HL-60 (cell line): ENCODE data around the gene C9.
"Not testable (repeated sequence)": the region's sequence is repeated elsewhere in the genome, so short reads cannot be mapped to it uniquely, and the experiment has no call there.

Source experiments
- GABPA ChIP-seq: IDR thresholded peaks from 2 replicates; pipeline ENCODE4 v1.6.1; 2012; ENCODE audit warnings: low read depth
- POLR2AphosphoS5 ChIP-seq: IDR thresholded peaks from 2 replicates; pipeline ENCODE4 v1.6.1; 2012; ENCODE audit warnings: low read depth
- SPI1 ChIP-seq: IDR thresholded peaks from 2 replicates; pipeline ENCODE4 v1.6.1; 2012; ENCODE audit warnings: low read depth, mild to moderate bottlenecking, borderline replicate concordance
- TF ChIP-seq, protein P1 (sequence below): IDR thresholded peaks from one replicate; pipeline ENCODE4 v1.5.1; 2011; ENCODE audit warnings: low read length, control low read depth, inconsistent platforms; ENCODE audit not compliant: insufficient read depth
- TF ChIP-seq, protein P2 (sequence below): IDR thresholded peaks from 2 replicates; pipeline ENCODE4 v1.6.1; 2012; ENCODE audit warnings: low read depth; ENCODE audit not compliant: insufficient replicate concordance

DNA sequence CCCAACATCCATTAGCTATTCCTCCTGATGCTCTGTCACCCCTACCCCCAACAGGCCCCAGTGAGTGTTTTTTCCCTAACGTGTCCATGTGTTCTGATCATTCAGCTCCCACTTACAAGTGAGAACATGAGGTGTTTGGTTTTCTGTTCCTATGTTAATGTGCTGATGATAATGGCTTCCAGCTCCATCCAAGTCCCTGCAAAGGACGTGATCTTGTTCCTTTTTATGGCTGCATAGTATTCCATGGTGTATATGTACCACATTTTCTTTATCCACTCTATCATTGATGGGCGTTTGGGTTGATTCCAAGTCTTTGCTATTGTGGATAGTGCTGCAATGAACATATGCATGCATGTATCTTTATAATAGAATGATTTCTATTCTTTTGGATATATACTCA lies 47.8 kb downstream of the C9 start:
- TF ChIP-seq, protein P1, sequence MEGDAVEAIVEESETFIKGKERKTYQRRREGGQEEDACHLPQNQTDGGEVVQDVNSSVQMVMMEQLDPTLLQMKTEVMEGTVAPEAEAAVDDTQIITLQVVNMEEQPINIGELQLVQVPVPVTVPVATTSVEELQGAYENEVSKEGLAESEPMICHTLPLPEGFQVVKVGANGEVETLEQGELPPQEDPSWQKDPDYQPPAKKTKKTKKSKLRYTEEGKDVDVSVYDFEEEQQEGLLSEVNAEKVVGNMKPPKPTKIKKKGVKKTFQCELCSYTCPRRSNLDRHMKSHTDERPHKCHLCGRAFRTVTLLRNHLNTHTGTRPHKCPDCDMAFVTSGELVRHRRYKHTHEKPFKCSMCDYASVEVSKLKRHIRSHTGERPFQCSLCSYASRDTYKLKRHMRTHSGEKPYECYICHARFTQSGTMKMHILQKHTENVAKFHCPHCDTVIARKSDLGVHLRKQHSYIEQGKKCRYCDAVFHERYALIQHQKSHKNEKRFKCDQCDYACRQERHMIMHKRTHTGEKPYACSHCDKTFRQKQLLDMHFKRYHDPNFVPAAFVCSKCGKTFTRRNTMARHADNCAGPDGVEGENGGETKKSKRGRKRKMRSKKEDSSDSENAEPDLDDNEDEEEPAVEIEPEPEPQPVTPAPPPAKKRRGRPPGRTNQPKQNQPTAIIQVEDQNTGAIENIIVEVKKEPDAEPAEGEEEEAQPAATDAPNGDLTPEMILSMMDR = not testable (repeated sequence)
- TF ChIP-seq, protein P2, sequence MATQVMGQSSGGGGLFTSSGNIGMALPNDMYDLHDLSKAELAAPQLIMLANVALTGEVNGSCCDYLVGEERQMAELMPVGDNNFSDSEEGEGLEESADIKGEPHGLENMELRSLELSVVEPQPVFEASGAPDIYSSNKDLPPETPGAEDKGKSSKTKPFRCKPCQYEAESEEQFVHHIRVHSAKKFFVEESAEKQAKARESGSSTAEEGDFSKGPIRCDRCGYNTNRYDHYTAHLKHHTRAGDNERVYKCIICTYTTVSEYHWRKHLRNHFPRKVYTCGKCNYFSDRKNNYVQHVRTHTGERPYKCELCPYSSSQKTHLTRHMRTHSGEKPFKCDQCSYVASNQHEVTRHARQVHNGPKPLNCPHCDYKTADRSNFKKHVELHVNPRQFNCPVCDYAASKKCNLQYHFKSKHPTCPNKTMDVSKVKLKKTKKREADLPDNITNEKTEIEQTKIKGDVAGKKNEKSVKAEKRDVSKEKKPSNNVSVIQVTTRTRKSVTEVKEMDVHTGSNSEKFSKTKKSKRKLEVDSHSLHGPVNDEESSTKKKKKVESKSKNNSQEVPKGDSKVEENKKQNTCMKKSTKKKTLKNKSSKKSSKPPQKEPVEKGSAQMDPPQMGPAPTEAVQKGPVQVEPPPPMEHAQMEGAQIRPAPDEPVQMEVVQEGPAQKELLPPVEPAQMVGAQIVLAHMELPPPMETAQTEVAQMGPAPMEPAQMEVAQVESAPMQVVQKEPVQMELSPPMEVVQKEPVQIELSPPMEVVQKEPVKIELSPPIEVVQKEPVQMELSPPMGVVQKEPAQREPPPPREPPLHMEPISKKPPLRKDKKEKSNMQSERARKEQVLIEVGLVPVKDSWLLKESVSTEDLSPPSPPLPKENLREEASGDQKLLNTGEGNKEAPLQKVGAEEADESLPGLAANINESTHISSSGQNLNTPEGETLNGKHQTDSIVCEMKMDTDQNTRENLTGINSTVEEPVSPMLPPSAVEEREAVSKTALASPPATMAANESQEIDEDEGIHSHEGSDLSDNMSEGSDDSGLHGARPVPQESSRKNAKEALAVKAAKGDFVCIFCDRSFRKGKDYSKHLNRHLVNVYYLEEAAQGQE = not testable (repeated sequence)
- not testable (repeated sequence) for TF ChIP-seq POLR2AphosphoS5, SPI1, GABPA
